ENCODE results near the gene DTHD1. TPM values are rescaled to one million over a fixed set of nuclear protein-coding genes. Genes with fewer than 3 reads are reported as not detected.

DTHD1 gene
- total RNA-seq, 1 experiment from 2014 or later, result not detected

DNA sequence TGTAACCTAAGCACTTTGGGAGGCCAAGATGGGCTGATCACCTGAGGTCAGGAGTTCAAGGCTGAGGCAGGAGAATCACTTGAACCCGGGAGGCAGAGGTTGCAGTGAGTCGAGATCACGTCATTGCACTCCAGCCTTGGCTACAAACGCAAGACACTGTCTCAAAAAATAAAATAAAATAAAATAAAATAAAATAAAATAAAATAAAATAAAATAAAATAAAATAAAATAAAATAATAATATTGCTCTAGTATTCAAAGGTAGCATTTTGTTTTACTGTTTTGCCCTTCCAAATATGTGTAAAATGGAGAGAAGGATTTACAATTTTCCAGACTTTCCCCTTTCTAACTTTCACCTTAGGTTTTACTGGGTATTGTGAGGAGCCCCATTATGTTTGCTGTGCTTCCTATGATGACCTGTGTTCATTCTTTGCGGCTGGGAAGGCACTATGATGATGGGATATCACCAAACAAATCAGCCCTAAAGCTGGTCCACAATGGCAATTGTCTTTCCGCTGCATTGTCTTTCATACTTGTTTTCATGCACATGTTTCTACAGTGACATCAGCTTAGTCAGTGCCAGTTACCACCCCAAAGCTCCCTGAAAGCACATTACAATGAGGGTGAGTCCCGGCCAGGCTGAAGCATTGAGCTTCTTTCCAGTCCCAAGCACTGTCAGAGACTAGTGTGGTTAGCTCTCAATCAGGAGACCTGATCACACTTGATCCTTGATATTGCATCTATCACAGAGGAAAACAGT, 50.8 kb downstream of the DTHD1 start:
- H3K27me3 ChIP-seq (replicated peaks), result no peaks in the 10 kb centered on the region
- no peak overlapping the region for H3K27ac ChIP-seq
- no peaks in the 10 kb centered on the region for H3K36me3 ChIP-seq
- H3K4me1 ChIP-seq (replicated peaks), result no peaks in the 10 kb centered on the region
- no peaks in the 10 kb centered on the region for H3K9me3 ChIP-seq (replicated peaks)
- H3K4me3 ChIP-seq, result no peak overlapping the region
- DNase-seq (ENCODE audit: low read depth in 1 of 2, low spot score in 2 of 2), result no peak

DNA sequence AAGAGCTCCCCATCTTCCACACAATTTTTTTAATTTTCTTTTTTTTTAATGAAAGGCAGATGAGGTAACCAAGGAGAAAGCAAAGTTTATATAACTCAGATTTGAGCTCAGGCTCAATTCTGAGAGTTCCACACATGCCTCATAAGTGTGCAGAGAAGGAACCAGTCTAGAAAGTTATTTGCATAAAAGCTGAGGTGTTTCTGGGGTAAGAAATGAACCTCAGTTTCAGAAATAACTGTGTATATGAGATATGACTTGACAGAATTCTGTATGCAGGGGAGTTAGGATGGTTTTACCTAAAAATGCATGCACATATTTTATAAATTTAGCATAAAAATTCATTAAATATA, 51.3 kb downstream of the DTHD1 start:
- Histone ChIP-seq H3K27ac (no peak overlapping the region), H3K4me1 (replicated peaks) (no peaks in the 10 kb centered on the region), H3K36me3 (no peaks in the 10 kb centered on the region), H3K4me3 (no peak overlapping the region), H3K27me3 (replicated peaks) (no peaks in the 10 kb centered on the region), H3K9me3 (replicated peaks) (no peaks in the 10 kb centered on the region)
- DNase-seq (ENCODE audit: low read depth in 1 of 2, low spot score in 2 of 2), result no peak

DNA sequence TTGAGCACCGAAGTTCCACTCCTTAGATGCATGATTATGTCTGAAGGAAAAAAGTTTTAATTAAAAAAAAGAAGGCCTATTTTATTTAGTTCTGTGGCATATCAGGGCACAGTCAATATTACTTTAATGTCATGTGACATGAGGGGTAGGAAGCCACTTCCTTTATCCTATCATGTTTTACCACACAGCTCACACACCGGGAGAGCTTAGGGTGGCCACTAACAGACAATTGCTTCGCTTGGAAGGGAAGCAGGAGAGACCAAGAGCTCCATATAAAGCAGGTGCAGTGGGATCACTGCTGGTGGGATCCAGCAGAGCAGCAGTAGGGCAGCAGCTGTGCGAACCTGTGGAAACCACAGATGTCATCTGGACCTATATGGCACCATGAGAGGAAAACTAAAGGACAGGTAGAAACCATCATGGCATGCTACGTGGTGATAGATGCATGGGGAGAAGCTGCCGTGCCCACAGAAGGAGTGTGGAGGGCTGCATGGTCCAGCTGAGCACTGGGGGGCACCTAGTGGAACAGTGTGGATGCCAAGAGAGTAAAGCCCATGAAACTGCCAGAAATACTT, 52.0 kb downstream of the DTHD1 start:
- Histone ChIP-seq H3K27ac (no peak overlapping the region), H3K36me3 (no peaks in the 10 kb centered on the region), H3K9me3 (replicated peaks) (no peaks in the 10 kb centered on the region), H3K27me3 (replicated peaks) (no peaks in the 10 kb centered on the region), H3K4me1 (replicated peaks) (no peaks in the 10 kb centered on the region), H3K4me3 (no peak overlapping the region)
- DNase-seq (ENCODE audit: low read depth in 1 of 2, low spot score in 2 of 2), result no peak

DNA sequence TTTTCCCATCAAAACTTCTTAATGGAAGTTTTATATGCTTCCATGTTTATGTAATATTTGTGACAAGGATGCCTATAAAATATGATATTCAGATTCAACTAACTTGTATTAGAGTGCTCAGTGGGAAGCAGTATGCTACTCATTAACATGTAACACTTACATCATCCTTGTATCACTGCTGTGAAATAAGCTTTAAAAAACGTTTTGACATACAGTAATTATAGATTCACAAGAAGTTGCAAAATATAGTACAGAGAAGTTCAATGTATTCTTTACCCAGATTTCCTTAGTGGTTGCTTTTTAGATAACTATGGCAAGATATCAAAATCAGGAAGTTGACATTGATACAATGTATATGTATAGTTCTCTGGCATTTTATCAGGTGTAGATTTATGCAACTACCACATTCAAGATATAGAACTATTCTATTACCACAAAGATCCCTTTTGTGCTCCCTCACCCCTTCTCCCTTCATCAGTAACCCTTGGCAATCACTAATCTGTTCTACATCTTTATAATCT, 56.3 kb downstream of the DTHD1 start:
- Histone ChIP-seq H3K36me3 (no peaks in the 10 kb centered on the region), H3K4me1 (replicated peaks) (no peaks in the 10 kb centered on the region), H3K27ac (no peak overlapping the region), H3K9me3 (replicated peaks) (no peaks in the 10 kb centered on the region), H3K27me3 (replicated peaks) (no peaks in the 10 kb centered on the region), H3K4me3 (no peak overlapping the region)
- DNase-seq (ENCODE audit: low read depth in 1 of 2, low spot score in 2 of 2), result no peak

DNA sequence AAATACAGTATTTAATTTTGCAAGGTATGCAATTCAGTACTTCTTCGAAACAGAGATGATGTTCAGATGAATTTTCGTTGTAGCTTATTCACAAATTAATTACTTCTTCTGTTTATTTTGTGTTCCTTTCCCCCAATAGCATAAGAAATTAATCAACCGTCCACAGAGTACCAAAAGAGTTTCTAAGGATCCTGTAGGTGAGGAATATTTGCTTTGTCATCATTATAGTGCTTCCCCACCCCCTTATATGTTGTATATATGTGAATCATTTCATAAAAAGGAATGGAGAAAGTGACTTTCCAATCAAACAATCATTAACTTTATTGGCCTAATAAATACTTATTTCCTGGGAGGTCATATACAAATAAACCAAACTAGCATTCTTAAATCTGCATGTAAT, 57.6 kb downstream of the DTHD1 start:
- H3K27me3 ChIP-seq (replicated peaks), result no peaks in the 10 kb centered on the region
- no peak overlapping the region for H3K27ac ChIP-seq
- no peaks in the 10 kb centered on the region for H3K4me1 ChIP-seq (replicated peaks)
- H3K36me3 ChIP-seq, result no peaks in the 10 kb centered on the region
- H3K9me3 ChIP-seq (replicated peaks), result no peaks in the 10 kb centered on the region
- no peak overlapping the region for H3K4me3 ChIP-seq
- no peak for DNase-seq (ENCODE audit: low read depth in 1 of 2, low spot score in 2 of 2)

DNA sequence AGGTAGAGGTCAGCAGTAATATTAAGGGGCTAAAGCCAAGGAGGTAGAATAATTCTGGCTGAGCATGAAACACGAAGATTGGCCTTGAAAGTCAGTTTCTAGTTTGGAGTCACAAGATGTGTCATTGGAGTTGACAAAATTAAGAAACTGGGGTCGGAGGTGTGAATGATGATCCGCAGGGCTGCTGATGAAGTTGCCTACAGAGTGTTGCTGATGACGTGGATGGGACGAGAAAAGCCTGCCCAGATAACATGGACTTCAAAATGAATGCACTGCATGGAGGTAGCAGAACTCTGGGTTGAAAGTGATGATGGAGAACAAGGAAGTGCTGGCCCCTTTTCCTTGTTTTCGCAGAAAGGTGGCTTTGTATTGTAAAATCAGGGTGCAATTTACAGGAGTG, 60.5 kb downstream of the DTHD1 start:
- Histone ChIP-seq H3K27me3 (replicated peaks) (no peaks in the 10 kb centered on the region), H3K36me3 (no peaks in the 10 kb centered on the region)

DNA sequence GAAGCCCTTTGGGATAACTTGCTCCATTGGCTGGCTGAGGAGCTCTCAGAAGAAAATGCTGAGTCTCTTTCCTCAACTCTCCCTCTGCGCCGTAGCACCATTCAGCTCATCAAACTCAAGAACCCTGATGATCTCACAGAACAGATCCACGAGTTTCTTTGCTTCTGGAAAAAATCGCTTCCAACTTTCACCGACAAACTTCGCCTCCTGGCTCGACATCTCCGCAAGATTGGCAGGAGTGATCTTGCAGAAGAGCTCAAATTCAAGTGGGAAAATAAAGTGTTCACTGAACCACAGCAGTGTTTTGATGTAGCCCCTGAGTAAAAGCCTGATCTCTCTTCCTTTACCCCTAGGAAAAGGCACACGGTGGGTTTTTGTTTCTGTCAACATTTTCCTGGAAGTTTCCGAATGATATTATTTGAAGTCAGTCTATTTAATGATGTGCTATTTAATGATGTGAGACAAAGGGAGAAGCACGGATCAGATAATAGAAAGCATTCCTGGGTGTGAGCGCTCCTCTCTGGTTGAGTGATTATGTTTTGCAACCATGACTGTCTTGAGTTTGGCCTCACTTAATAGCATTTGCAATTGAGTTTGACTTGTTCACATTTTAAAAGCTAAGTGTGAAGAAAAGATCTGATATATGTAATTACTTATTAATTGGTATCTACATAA, 62.2 kb downstream of the DTHD1 start:
- Histone ChIP-seq H3K27me3 (replicated peaks) (no peaks in the 10 kb centered on the region), H3K4me3 (no peak overlapping the region), H3K27ac (no peak overlapping the region), H3K9me3 (replicated peaks) (no peaks in the 10 kb centered on the region), H3K36me3 (no peaks in the 10 kb centered on the region), H3K4me1 (replicated peaks) (no peaks in the 10 kb centered on the region)
- DNase-seq (ENCODE audit: low read depth in 1 of 2, low spot score in 2 of 2), result no peak

More for the DNA sequence above, 60.5 kb downstream of the DTHD1 start:
- Histone ChIP-seq H3K27ac (no peak overlapping the region), H3K9me3 (replicated peaks) (no peaks in the 10 kb centered on the region), H3K4me3 (no peak overlapping the region), H3K4me1 (replicated peaks) (no peaks in the 10 kb centered on the region)
- no peak for DNase-seq (ENCODE audit: low read depth in 1 of 2, low spot score in 2 of 2)

DNA sequence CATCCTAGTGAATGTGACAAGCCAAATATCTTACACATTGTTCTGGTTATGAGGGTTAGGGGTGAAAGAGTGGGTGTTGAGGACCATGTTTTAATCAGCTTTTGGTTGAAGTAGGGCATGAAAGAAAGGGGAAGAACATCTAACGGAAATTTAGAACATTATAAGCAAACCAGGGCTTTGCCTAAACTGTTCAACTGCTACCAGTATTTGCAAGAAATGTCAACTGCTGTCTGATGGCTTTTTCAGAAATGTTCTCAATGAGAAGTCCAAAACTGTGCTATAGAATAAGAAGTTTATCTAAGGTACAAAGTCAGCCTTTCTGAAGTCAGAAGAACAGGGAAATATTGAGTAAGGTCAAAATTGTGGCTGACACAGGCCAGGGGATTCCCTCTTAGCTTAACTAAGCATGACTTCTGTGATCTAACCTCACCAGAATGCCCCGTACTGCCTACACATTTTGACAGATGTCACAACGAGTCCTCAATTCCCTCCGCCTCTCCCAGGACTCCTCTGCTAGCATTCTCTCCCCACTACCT, 67.1 kb downstream of the DTHD1 start:
- Histone ChIP-seq H3K27me3 (replicated peaks) (no peaks in the 10 kb centered on the region), H3K4me1 (replicated peaks) (no peaks in the 10 kb centered on the region), H3K9me3 (replicated peaks) (no peaks in the 10 kb centered on the region), H3K4me3 (no peak overlapping the region), H3K27ac (no peak overlapping the region), H3K36me3 (no peaks in the 10 kb centered on the region)
- DNase-seq (ENCODE audit: low read depth in 1 of 2, low spot score in 2 of 2), result no peak

DNA sequence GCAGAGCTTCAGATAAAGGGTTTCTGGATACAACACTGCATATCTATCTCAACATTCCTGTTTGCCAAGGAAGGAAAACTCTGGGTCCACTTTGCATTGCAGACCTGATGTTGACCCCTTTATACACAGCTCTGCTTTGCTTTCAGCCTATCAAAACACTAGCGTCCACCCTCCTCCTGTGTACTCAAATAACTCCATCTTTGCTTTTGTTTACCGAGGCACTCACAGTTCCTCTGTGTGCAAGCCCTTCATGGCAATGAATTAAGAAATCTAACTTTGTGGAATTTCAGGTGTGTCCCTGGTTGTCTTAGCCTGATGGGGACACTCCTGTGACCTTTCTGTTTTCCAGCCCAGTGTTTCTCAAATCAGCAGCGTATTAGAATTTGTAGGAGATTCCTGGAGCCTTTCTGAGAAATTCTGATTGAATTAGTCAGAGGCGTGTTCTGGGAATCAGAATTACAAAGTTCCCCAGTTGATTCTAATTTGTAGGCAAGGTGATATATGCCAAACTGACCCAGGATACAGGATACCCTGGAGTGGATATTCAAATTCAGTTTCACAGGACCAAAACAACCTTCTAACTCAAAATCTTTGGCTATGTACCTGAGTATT, 68.6 kb downstream of the DTHD1 start:
- Histone ChIP-seq H3K4me3 (no peak overlapping the region), H3K36me3 (no peaks in the 10 kb centered on the region), H3K9me3 (replicated peaks) (no peaks in the 10 kb centered on the region), H3K27me3 (replicated peaks) (no peaks in the 10 kb centered on the region), H3K27ac (no peak overlapping the region), H3K4me1 (replicated peaks) (no peaks in the 10 kb centered on the region)
- no peak for DNase-seq (ENCODE audit: low read depth in 1 of 2, low spot score in 2 of 2)

DNA sequence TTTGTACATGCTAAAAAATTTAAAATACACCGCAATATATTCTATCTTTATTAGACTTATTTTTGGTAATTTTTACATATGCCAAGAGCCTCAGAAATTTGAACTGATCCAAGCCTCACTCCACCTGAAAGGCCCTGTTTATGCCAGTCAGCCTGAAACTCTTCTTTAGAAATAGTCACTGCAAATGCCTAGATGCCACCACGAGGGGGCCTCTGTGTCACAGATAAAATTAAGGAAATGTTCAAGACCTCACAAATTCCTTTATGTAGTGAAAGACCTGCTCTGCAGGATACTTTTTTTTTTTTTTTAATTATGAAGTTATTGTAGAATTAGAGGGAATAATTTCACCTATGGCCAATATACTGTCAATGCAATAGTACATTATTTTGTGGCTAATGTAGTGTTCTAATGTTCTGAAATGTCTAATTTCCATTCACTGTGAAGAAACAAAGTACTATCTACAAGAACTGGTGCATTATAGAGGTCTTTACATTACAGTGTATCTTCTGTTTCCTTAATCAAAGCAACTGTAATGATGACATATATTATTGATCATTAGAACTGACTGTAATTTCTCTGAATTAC, 69.8 kb downstream of the DTHD1 start:
- Histone ChIP-seq H3K9me3 (replicated peaks) (no peaks in the 10 kb centered on the region), H3K27me3 (replicated peaks) (no peaks in the 10 kb centered on the region), H3K4me3 (no peak overlapping the region), H3K27ac (no peak overlapping the region), H3K36me3 (no peaks in the 10 kb centered on the region), H3K4me1 (replicated peaks) (no peaks in the 10 kb centered on the region)
- peak in 1 of 2 experiments; percentile 3 for DNase-seq (ENCODE audit: low read depth in 1 of 2, low spot score in 2 of 2)

DNA sequence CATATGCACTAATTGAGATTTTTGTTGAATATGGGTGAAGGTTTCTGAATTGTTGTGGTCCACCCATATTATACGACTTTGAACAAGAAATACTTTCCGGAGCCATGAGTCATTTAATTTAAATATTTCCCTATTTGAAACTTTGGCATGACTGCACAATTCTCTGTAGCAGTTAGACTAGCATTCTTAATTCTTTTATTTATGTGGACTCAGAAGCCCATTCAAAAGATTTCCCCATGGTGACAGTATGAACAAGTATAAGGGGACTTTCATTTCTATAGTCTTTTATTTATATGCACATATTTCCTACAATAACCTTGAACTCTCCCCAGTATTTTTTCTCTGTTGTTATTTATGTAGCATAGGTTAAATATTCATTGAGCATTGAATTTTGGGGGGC, 72.6 kb downstream of the DTHD1 start:
- no peak overlapping the region for H3K4me3 ChIP-seq
- H3K27me3 ChIP-seq (replicated peaks), result no peaks in the 10 kb centered on the region
- H3K27ac ChIP-seq, result no peak overlapping the region
- no peaks in the 10 kb centered on the region for H3K36me3 ChIP-seq
- no peaks in the 10 kb centered on the region for H3K9me3 ChIP-seq (replicated peaks)
- no peaks in the 10 kb centered on the region for H3K4me1 ChIP-seq (replicated peaks)
- DNase-seq (ENCODE audit: low read depth in 1 of 2, low spot score in 2 of 2), result no peak

DNA sequence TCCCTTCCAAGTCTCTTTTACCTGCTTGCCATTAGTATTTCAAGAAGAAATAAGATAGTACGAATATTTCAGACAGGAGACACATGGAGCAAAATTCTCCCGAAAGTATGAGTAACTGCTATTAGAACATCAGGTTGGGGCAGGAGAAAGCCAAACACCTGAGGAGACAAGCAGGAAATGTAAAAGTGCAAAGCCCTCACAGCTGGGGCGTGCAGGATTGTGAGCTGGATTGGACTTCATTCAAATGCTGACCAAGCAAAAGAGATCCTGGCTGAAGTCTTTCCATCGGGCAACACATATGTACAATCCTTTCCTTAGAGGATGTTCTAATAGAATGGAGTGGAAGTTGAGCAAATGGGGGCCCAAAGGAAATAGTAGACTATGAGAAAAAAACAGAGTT, 76.8 kb downstream of the DTHD1 start:
- H3K4me3 ChIP-seq, result no peak overlapping the region
- no peaks in the 10 kb centered on the region for H3K27me3 ChIP-seq (replicated peaks)
- no peaks in the 10 kb centered on the region for H3K4me1 ChIP-seq (replicated peaks)
- no peaks in the 10 kb centered on the region for H3K36me3 ChIP-seq
- no peak overlapping the region for H3K27ac ChIP-seq
- no peaks in the 10 kb centered on the region for H3K9me3 ChIP-seq (replicated peaks)
- DNase-seq (ENCODE audit: low read depth in 1 of 2, low spot score in 2 of 2), result no peak

DNA sequence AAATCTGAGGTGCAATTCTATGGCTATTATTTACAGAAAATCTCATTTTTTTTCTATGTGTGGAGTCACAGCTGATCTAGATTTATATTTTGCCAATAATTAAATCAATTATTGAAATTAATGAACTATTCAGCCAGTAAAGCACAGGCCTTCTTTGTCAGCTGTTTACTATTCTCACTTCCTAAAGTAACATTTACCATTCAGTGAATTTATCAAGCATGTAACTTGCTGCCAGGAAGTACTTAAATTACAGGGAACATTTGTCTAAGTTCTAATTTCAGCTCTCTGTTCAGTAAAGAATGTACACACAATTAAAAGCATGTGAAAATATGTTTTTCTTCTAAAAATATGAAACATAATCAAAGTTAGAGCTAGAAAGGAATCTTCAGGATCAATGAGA, 79.3 kb downstream of the DTHD1 start:
- H3K9me3 ChIP-seq (replicated peaks), result no peaks in the 10 kb centered on the region
- no peaks in the 10 kb centered on the region for H3K36me3 ChIP-seq
- no peak overlapping the region for H3K4me3 ChIP-seq
- H3K27me3 ChIP-seq (replicated peaks), result no peaks in the 10 kb centered on the region
- no peak overlapping the region for H3K27ac ChIP-seq
- H3K4me1 ChIP-seq (replicated peaks), result no peaks in the 10 kb centered on the region
- DNase-seq (ENCODE audit: low read depth in 1 of 2, low spot score in 2 of 2), result no peak

Measured in SJSA1 (cell line).